SK-N-SH (cell line): ENCODE results near the gene BCAT1. TPM values are rescaled to one million over a fixed set of nuclear protein-coding genes. Genes with fewer than 3 reads are reported as not detected.

Experiments
- CTCF ChIA-PET: fragments of 300-600, 350-600 bp; formaldehyde crosslinking; extraction: SDS; loops from one replicate; lab custom pipeline; 2021; lab: Yijun Ruan, JAX
- POLR2A ChIA-PET: fragments of 350-600 bp; sonication (Branson Sonifier 250); formaldehyde crosslinking; extraction: SDS; loops from one replicate; lab custom pipeline; 2020; ENCODE audit warnings: antibody characterized with exemption, inconsistent platforms; lab: Yijun Ruan, JAX
- DNase-seq: peaks from one replicate; pipeline ENCODE4 v3.0.0; 2012
- H2AFZ ChIP-seq: fragments of 200-600 bp; sonication (generic); 2 replicates; pipeline ENCODE4 v1.8.1; 2016; ENCODE audit warnings: antibody characterized with exemption, mild to moderate bottlenecking, low read depth
- H3F3A ChIP-seq: fragments of 200-600 bp; sonication (generic); replicated peaks from 2 replicates; pipeline ENCODE3; 2016; ENCODE audit warnings: antibody characterized with exemption, mild to moderate bottlenecking; ENCODE audit not compliant: insufficient read depth
- H3K27ac ChIP-seq, 2 experiments: fragments of 200-500 bp in 1 of 2; fragments of 200-600 bp in 1 of 2; sonication (Bioruptor generic) in 1 of 2; sonication (generic), shearing (Covaris generic) in 1 of 2; 2 replicates each; pipeline versions ENCODE4 v1.5.1 to v1.6.1; 2014 to 2016; ENCODE audit warnings: low read depth in 2 of 2, inconsistent platforms in 1 of 2, low read length in 1 of 2, mild to moderate bottlenecking in 1 of 2, mixed read lengths in 1 of 2
- H3K27me3 ChIP-seq: fragments of 200-600 bp; sonication (generic), shearing (Covaris generic); 2 replicates; pipeline ENCODE4 v1.6.1; 2016; ENCODE audit warnings: mixed run types; ENCODE audit not compliant: insufficient read depth
- H3K36me3 ChIP-seq, 2 experiments: fragments of 200-500 bp in 1 of 2; fragments of 200-600 bp in 1 of 2; sonication (Bioruptor generic) in 1 of 2; sonication (generic) in 1 of 2; replicated peaks in 1 of 2; 2 replicates each; pipeline versions ENCODE3 to v1.5.1; 2014 to 2016; ENCODE audit warnings: low read length in 1 of 2, mild to moderate bottlenecking in 1 of 2; ENCODE audit not compliant: insufficient read depth in 2 of 2, control insufficient read depth in 1 of 2
- H3K4me1 ChIP-seq, 2 experiments: fragments of 200-500 bp in 1 of 2; fragments of 200-600 bp in 1 of 2; sonication (Bioruptor generic) in 1 of 2; sonication (generic), shearing (Covaris generic) in 1 of 2; 2 replicates each; pipeline versions ENCODE4 v1.5.1 to v1.6.1; 2014 to 2016; ENCODE audit warnings: low read depth in 1 of 2, low read length in 1 of 2, mixed run types in 1 of 2; ENCODE audit not compliant: insufficient read depth in 2 of 2, control insufficient read depth in 1 of 2
- H3K4me2 ChIP-seq: fragments of 200-600 bp; sonication (generic), shearing (Covaris generic); 2 replicates; pipeline ENCODE4 v1.6.1; 2017; ENCODE audit warnings: mixed run types
- H3K4me3 ChIP-seq, 2 experiments: fragments of 200-500 bp in 1 of 2; fragments of 200-600 bp in 1 of 2; sonication (Bioruptor generic) in 1 of 2; sonication (generic), shearing (Covaris generic) in 1 of 2; 2 replicates each; pipeline versions ENCODE4 v1.5.1 to v1.8.1; 2014 to 2016; ENCODE audit warnings: low read depth in 2 of 2, inconsistent platforms in 1 of 2, low read length in 1 of 2, mild to moderate bottlenecking in 1 of 2, mixed read lengths in 1 of 2, moderate library complexity in 1 of 2
- H3K79me2 ChIP-seq: fragments of 200-600 bp; sonication (generic); 2 replicates; pipeline ENCODE4 v1.8.1; 2017; ENCODE audit warnings: mild to moderate bottlenecking; ENCODE audit not compliant: insufficient read depth
- H3K9ac ChIP-seq: fragments of 200-600 bp; sonication (generic); 2 replicates; pipeline ENCODE4 v1.6.1; 2017; ENCODE audit warnings: mixed run types
- H3K9me2 ChIP-seq: fragments of 200-600 bp; sonication (generic); 2 replicates; pipeline ENCODE4 v1.6.1; 2017; ENCODE audit warnings: mixed run types
- H3K9me3 ChIP-seq: fragments of 200-600 bp; sonication (generic); 2 replicates; pipeline ENCODE4 v1.6.1; 2017; ENCODE audit warnings: mixed run types, mild to moderate bottlenecking, moderate library complexity
- H4K20me1 ChIP-seq: fragments of 200-600 bp; sonication (generic); 2 replicates; pipeline ENCODE4 v1.6.1; 2017; ENCODE audit warnings: mild to moderate bottlenecking, mixed run types; ENCODE audit not compliant: insufficient read depth
- CTCF ChIP-seq: fragments of 200-600 bp; sonication (generic); IDR thresholded peaks from 2 replicates; pipeline ENCODE4 v1.6.1; 2017; ENCODE audit warnings: antibody characterized with exemption, mild to moderate bottlenecking, moderate library complexity
- EZH2phosphoT487 ChIP-seq: fragments of 200-600 bp; sonication (generic); IDR thresholded peaks from 2 replicates; pipeline ENCODE4 v1.6.1; 2017; ENCODE audit warnings: low read depth, mixed run types, mild to moderate bottlenecking, antibody characterized with exemption, moderate library complexity, borderline replicate concordance
- FOXM1 ChIP-seq: IDR thresholded peaks from 2 replicates; pipeline ENCODE4 v1.4.0; 2012; ENCODE audit warnings: low read depth, mild to moderate bottlenecking
- GATA2 ChIP-seq: sonication (generic); formaldehyde crosslinking; IDR thresholded peaks from 2 replicates; pipeline ENCODE4 v1.5.0; 2020; ENCODE audit warnings: mild to moderate bottlenecking, missing genetic modification reagents
- JUND ChIP-seq: IDR thresholded peaks from 2 replicates; pipeline ENCODE4 v1.4.0; 2012
- MXI1 ChIP-seq: IDR thresholded peaks from 2 replicates; pipeline ENCODE4 v1.6.1; 2012; ENCODE audit warnings: mild to moderate bottlenecking, low read depth, low read length, improper control_type of control experiment
- POLR2AphosphoS5 ChIP-seq: IDR thresholded peaks from 2 replicates; pipeline ENCODE4 v1.6.1; 2012; ENCODE audit warnings: low read depth, low read length
- RCOR1 ChIP-seq: fragments of 150-350 bp; IDR thresholded peaks from 2 replicates; pipeline ENCODE4 v1.6.1; 2017; ENCODE audit warnings: antibody characterized with exemption, low read length
- SMC3 ChIP-seq: IDR thresholded peaks from 2 replicates; pipeline ENCODE4 v1.6.1; 2012; ENCODE audit warnings: low read depth, low read length, improper control_type of control experiment
- TAF1 ChIP-seq: IDR thresholded peaks from 2 replicates; pipeline ENCODE4 v1.6.1; 2012; ENCODE audit warnings: low read depth, mild to moderate bottlenecking, low read length, moderate library complexity, borderline replicate concordance
- TCF12 ChIP-seq: IDR thresholded peaks from 2 replicates; pipeline ENCODE4 v1.4.0; 2012
- USF1 ChIP-seq: IDR thresholded peaks from 2 replicates; pipeline ENCODE4 v1.4.0; 2012; ENCODE audit warnings: low read depth, borderline replicate concordance
- YY1 ChIP-seq: IDR thresholded peaks from 2 replicates; pipeline ENCODE4 v1.4.0; 2012; ENCODE audit warnings: low read depth, mild to moderate bottlenecking
- WGBS: methylation state at CpG from one replicate; pipeline ENCODE4 v1.1.6; 2017; ENCODE audit warnings: low lambda C conversion rate; 5-methylcytosine and 5-hydroxymethylcytosine counted together
- polyA plus RNA-seq, 3 experiments: library from polyadenylated mRNA; depleted of rRNA; stranded (reverse); fragments of >200 nt; gene quantifications; 2 replicates each; pipeline ENCODE4 v1.2.3, GENCODE V29; 2012
- TF ChIP-seq, protein P1 (sequence below): IDR thresholded peaks from 2 replicates; pipeline ENCODE4; 2012
- TF ChIP-seq, protein P2 (sequence below): fragments of 150-350 bp; IDR thresholded peaks from 2 replicates; pipeline ENCODE4 v1.6.1; 2016; ENCODE audit warnings: mild to moderate bottlenecking, low read depth, low read length

Gene BCAT1
- polyA plus RNA-seq, 1 of the 3 experiments (the other 2 are of a cell fraction): 7.7 TPM

DNA sequence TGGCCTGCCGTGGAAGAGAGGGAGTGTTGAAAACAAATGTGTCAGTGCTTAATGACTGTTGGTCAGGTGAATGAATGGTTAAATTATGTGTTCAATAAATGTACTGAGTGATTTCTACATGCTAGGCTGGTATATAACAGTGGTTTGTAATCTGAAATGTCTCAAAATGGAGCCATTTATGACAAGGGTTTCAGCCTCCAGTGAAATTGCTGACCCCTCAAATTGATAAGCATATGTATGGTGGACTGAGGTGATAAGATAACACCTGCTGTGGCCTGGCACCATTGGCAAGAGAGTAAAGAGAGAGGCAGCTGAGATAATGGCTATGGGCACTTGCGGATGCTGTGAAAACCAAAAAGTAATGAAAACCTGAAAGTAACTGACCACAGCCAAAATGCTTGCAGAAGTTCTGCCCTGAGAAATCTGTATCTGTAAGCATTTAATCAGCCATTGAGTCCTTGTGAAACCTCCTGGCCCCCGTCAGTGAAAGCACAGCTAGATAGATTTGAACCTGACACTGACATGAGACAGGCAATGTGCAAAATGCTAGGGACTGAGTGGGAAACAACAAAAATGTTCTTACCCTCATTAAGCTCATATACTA is 1.4 kb upstream of the BCAT1 start:
- H3K36me3 ChIP-seq: peaks cover 0 to 2% of the 10 kb centered on the region in 2 experiments
- H3K4me2 ChIP-seq: 0 out of 2 replicates have a peak overlapping the region, but pooled peaks have one; percentile 14
- H4K20me1 ChIP-seq: no peaks in the 10 kb centered on the region
- H3K4me3 ChIP-seq: no peak overlapping the region
- ChIA-PET CTCF (no interaction called here), POLR2A (no interaction called here)
- H3K9me2 ChIP-seq: no peaks in the 10 kb centered on the region
- peaks cover 28% of the 10 kb centered on the region for H3F3A ChIP-seq
- no peak overlapping the region for H3K9ac ChIP-seq
- no peak for DNase-seq
- WGBS: 93% methylated on average over 3 of the region's 3 CpGs
- no peaks in the 10 kb centered on the region for H3K27me3 ChIP-seq
- H3K79me2 ChIP-seq: peaks cover 34% of the 10 kb centered on the region
- peak overlapping the region in 1 of 2 experiments; percentile 44; a peak in 2 of 4 replicates for H3K27ac ChIP-seq
- peaks cover 10 to 25% of the 10 kb centered on the region in 2 experiments for H3K4me1 ChIP-seq
- H2AFZ ChIP-seq: peak overlapping the region; percentile 53; the same call in 1 of the 2 replicates
- TF ChIP-seq MXI1 (no peak), POLR2AphosphoS5 (no peak), RCOR1 (peak; percentile 55), USF1 (no peak), CTCF (no peak), GATA2 (CRISPR knock-in tag) (peak; percentile 68; the same call in 1 of the 2 replicates)
- TF ChIP-seq, all 33 proteins: peak for 2
- H3K9me3 ChIP-seq: no peaks in the 10 kb centered on the region

GRCh38 chr12:24948420-24948756 is 513 bp downstream of the BCAT1 start:
- CTCF ChIA-PET: interaction anchor here (0.6 to 1.1 kb wide), 3 partner anchors 96 to 161 kb away, joined by 3 read pairs; no protein-coding TSS in a partner anchor
- H3K36me3 ChIP-seq: peaks cover 13 to 19% of the 10 kb centered on the region in 2 experiments
- TF ChIP-seq TCF12: no peak
- TF ChIP-seq EZH2phosphoT487: no peak
- no peak for TF ChIP-seq SMC3
- TF ChIP-seq YY1: no peak
- TF ChIP-seq CTCF: no peak
- no peak for TF ChIP-seq JUND
- TF ChIP-seq FOXM1: no peak
- no peak for TF ChIP-seq USF1
- TF ChIP-seq, protein P1, sequence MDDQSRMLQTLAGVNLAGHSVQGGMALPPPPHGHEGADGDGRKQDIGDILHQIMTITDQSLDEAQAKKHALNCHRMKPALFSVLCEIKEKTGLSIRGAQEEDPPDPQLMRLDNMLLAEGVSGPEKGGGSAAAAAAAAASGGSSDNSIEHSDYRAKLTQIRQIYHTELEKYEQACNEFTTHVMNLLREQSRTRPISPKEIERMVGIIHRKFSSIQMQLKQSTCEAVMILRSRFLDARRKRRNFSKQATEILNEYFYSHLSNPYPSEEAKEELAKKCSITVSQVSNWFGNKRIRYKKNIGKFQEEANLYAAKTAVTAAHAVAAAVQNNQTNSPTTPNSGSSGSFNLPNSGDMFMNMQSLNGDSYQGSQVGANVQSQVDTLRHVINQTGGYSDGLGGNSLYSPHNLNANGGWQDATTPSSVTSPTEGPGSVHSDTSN: no peak
- TF ChIP-seq, protein P2, sequence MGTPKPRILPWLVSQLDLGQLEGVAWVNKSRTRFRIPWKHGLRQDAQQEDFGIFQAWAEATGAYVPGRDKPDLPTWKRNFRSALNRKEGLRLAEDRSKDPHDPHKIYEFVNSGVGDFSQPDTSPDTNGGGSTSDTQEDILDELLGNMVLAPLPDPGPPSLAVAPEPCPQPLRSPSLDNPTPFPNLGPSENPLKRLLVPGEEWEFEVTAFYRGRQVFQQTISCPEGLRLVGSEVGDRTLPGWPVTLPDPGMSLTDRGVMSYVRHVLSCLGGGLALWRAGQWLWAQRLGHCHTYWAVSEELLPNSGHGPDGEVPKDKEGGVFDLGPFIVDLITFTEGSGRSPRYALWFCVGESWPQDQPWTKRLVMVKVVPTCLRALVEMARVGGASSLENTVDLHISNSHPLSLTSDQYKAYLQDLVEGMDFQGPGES: no peak
- no peak for TF ChIP-seq TAF1

More at GRCh38 chr12:24948420-24948756, 513 bp downstream of the BCAT1 start:
- Histone ChIP-seq H3K79me2 (peaks cover 54% of the 10 kb centered on the region), H3K9me2 (no peaks in the 10 kb centered on the region), H3K4me3 (peak overlapping the region; percentile 86 to 91), H3K4me1 (peaks cover 22 to 25% of the 10 kb centered on the region in 2 experiments), H3K9ac (peak overlapping the region; percentile 96), H3K27me3 (no peaks in the 10 kb centered on the region), H3K4me2 (peak overlapping the region; percentile 67), H3K27ac (peak overlapping the region; percentile 97 to 99), H3K9me3 (no peaks in the 10 kb centered on the region), H4K20me1 (no peaks in the 10 kb centered on the region), H3F3A (peaks cover 30% of the 10 kb centered on the region), H2AFZ (peak overlapping the region; percentile 97)
- WGBS: under 1% methylated on average over 14 of the region's 14 CpGs
- DNase-seq: peak; percentile 63
- POLR2A ChIA-PET: no interaction called here
